Kidney capillary endothelial cell (primary cell): ENCODE data around the gene SLC1A7.

ENCODE experiments used
- DNase-seq: peaks from one replicate; pipeline ENCODE4 v3.0.0-alpha.2; 2018; ENCODE audit warnings: low spot score

The SLC1A7 gene

DNA sequence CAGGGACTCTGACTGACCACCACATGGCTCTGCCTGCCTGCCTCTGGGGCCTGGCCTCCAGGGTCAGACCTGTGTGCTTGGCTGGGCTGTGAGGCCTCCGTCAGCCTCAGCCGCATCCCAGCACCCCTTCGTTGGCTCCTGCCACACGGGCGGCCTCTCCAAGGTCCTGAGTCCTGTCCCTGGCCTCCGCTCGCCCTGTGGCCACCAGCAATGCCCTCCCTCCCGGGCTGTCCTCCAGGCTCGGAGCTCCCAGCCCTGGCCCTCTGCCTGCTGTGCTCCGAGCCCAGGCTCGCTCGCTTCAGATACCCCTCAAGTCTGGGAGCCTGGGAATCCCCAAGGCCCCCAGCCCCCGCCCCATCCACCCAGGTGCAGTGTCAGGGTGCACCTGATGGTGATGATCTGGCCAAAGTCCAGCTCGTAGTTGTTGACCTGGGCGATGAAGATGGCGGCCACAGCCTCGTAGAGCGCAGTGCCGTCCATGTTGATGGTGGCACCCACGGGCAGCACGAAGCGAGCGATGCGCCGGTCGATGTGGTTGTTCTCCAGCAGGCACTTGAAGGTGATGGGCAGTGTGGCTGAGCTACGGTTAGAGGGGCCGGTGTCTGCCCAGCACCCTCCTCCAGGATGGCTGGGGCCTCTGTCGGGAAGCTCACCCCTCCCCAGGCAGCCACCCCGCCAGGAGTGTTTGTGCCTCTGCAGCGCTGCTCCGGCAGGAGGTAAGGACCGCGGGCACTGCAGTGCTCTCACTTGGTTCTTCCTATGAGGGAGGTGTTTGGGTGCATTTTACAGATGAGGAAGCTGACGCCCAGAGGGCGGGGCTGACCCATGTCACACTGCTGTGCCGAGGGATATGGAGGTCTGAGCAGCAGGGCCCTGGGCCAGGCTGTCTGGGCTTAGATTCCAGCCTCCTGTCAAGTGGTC lies 52.0 kb downstream of the SLC1A7 start:
- DNase-seq: no peak

DNA sequence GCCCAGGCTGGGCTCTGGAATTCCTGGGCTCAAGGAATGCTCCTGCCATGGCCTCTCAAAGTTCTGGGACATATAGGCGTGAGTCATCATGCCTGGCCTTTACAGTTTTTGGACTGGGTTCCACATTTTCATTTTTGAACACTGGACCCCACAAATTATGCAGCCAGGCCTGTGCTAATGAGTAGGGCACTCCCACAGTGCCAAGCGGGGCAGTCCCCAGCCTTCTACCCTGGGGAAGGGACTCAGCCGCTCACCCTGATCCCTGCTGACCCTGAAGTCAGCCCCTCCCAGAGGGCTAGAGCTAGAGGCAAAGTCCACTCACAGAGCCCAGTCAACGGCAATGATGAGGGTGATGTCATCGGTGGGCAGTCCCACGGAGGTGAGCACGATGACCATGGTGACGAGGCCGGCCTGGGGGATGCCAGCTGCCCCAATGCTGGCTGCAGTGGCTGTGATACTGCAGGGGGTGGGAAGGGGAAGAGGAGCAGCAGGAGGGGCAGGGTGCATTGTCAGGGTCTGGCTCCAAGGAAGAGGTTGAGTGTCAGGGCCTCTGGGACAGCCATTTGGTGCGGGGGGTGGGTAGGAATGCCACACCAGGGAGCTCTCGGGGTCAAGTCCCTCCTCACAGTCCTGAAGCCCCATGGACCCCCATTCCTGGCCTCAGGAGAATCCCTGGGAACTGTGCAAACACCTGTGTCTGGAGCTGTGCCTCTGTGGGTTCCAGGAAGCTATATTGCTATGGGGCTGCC lies 52.8 kb downstream of the SLC1A7 start:
- DNase-seq: no peak

DNA sequence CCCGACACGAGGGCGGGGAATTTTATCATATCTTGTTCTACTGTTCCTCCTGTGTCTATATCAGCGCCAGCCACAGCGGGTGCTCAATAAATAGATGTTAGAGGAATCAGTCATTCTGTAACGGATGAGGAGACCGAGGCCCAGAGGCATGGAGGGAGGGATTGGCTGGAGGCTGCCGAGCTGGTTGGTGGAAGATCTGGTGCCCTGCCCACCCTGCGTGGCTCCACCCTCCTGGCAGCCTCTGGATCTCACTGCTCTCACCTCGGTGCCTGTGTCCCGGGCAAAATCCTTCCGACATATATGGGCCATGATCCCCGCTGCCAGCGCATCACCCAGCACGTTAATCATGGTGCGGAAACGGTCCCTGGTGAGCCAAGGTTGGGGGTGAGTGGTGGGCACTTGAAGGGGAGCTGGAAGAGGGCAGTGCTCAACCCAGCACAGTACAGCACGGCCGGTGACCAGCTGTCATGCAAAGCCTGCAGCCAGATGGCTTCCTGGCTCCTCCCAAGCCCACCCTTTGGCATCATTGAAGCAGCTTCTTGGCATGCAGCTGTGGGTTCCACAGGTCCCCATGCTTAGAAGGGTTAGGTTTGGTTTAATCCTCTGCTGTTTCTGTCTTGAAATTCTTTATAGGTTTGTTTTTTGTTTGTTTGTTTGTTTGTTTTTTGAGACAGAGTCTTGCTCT lies 53.7 kb downstream of the SLC1A7 start:
- DNase-seq: no peak

DNA sequence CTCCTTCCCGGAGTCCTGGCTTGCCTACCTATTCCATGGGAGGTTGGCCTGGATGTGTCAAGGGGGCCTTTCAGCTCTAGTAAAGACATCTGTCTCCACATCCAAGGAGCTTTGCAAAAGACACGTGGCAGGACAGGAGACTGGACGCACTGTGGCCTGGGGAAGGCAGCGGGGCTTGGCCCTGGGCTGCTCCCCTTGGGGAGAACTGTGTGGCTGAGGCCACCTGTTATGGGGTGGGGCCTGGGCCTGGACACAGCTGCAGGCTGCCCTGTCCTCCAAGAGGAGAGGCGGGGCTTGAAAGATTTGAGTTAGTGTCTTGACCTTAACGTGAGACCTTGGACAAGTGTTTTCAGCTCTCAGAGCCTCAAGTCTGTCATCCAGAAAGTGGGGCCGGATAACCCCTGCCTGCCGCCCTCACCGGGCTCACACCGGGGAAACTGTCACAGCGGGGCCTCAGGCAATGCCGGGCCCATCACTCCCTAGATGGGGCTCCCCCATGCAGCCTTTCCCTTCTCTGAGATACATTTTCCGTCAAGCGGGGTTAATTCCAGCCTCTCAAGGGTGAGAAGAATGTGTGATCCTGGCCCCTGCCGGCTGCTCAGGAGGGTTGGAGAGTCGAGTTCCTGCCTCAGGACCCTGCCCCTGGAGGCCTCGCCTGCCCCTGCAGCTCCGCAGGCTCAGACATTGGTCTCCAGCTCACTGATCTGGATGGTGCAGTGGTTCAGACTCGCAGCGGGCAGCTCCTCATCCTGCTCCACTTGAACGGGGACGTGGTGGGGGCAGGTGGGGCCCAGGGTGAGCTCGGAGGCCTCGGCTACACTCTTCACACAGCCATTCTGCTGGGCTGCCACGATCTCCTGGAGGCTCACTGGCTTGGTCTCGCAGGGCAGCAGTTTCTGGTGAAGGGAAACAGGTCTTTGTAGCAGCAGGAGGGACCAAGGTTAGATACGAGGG lies 54.8 kb downstream of the SLC1A7 start:
- no peak for DNase-seq

DNA sequence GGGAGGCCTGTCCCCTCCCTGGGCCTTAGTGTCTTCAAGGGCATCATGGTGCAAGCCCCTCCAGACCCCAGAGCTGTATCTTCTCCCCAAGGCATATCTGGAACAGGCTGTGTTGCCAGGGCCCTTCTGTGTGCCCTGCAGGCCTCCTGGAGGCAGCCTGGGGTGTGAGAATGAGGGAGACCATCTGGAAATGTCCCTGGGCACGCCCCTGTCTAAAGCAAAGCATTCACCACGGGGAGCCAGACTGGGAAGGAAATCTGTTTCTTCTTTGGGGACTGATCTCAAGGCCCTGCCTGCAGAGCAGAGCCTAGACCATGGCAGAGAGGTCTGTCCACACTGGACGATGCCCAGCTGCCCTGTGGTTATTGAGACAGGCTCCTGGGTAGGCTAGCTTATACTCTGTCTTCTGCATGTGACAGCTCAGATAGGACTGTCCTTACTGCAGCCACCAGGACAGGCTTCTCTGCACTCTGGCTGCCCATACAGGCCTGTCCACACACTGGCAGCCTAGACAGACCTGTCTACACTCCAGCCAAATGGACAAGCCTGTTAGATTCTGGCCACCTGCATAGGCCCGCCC lies 55.9 kb downstream of the SLC1A7 start:
- DNase-seq: no peak

DNA sequence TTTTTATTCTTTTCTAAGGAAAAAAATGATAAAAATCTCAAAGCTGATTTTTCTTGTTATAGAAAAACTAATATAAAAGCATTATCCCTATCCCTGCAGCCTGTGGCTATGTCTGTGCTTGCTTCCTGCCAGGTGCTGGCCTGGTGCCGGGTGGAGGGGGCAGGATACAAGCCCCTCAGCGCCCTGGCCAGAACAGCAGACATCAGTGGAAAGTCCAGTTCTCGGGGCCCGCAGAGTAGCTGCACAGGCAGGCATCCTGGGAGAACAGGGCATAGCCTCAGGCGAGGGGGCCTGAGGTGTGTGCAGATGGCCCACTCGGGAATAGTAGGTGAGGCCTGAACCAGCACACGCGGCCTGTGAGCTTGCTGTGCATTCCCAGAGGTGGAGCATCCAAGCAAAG lies 57.0 kb downstream of the SLC1A7 start:
- DNase-seq: no peak

DNA sequence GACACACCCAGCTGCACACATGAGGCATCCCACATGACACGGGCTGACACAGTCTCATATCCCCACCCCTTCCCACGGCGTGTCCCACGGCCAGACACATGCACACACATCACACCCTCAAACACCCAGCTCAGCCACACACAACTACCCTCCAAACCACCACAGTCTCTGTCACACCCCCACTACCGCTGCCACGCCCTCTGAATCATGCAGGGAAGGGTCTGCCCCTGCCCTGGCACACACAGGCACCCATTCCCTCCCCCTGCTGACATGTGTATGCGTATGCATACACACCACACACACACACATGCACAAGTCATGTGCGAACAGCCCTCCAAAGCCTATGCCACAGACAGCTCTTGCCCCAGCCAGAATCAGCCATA lies 57.9 kb downstream of the SLC1A7 start:
- DNase-seq: no peak

DNA sequence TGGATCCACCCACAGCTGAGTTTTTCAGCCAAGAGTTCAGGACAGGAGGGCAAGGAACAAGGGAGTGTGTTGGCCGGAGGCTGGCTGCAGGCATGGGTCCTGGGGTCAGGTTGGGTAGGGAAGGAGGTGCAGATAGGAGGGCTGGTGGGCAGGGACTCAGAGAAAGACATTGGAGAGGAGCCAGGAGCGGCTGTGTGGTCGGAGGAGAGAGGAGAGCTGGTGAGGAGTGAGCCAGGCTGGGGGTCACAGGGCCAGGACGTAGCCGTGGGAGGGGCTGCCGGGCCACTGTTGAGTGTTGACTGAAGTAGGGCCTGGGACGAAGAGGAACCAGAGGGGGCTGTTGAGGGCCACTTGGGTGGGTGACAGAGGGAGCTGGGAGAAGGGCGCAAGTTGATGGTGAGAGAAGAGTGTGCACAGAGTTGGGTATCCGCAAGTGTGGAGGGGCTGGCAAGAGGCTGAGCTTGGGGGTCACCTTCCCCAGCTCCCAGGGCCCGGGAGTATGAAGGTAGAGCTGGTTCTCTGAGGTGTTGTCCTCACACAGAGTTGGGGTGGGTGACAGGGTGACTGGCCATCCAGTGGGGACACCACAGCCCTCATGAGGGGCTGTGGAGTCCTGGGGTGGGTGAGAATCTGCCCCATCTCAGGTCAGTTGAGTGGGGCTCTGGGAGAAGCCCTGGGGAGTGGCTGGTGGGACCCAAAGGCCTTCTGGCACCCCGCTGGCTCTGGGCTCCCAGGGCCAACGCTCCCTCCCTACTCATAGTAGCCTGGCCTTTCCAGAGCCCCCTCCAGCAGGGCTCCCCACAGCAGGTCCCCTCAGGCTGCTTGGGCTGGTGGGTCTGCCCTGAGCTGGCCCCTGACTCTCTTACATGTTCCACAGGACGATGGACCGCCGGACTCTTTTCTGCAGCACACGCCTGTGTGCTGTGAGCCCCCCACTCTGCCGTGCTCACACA lies 58.5 kb downstream of the SLC1A7 start:
- no peak for DNase-seq

DNA sequence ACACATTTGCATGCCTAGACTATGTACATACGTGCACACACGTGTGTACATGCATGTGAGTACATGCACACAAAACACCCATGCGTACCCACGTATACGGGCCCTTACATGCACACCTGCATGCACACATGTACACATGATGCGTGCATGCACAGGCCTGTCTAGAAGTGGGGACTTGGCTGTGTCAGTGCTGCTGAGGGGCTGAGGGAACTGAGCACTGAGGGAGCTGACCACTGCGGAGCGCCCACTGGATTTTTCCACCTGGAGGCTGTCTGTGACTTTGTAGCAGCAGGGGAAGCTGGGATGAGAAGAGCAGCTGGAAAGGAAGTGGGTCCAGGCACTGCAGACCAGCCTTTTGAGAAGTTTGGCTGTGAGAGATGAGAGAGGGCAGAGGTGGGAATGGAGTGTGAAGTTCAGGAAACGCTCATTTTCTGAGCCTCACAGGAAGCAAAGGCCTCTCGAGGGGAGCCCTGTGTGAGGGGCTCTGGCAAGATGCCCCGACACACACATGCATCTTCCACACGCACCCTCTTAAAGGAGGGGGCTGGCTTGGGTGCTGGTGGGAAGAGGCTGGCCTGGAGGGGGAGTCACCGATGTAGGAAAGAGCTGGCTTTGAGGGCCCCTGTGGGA lies 59.5 kb downstream of the SLC1A7 start:
- DNase-seq: no peak

DNA sequence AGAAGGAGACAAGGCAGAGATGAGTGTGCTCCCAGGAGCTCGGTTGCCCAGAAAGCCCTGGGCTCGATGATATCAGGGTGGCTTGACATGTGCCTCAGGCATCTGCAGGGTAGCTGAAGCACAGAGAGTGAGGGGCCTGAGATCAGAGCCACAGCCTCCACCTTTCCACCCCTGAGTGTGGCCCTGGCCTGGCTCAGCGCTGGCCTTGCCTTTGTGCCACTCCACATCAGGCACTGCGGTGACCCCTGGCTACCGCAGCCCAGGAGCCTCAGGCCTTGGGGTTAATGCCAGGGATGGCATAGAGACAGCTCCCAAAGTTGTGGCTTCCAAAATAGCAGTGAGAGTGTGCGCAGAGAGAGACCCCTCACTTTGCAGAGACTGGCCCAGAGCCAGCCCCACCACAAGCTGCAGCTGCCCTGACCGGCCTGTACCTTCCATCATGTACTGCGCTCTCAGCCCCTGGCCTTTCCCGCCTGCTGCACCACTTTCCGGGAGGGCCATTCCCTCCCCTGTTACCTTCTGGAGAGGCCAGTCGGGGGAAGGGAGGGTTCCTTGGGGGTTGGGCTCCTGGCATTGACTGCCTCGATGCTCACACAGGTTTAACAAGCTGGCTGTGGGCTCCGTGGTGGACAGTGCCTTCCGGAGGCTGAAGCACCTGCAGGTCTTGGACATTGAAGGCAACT lies 60.9 kb downstream of the SLC1A7 start:
- DNase-seq: no peak

DNA sequence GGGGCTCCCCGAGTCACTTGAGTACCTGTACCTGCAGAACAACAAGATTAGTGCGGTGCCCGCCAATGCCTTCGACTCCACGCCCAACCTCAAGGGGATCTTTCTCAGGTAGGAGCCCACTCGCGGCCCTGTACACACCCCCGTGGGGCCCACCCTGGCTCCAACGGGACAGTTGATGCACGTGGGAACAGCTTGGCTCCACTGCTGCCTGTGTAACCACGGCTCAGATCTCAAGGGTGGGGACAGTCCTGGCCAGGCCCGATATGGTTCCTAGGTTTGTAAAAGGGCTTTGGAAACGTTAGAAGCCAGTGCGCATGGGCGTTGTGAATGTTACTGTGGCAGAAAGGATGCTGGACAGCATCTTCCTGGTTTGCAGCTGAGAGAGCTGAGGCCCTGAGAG lies 61.7 kb downstream of the SLC1A7 start:
- no peak for DNase-seq

DNA sequence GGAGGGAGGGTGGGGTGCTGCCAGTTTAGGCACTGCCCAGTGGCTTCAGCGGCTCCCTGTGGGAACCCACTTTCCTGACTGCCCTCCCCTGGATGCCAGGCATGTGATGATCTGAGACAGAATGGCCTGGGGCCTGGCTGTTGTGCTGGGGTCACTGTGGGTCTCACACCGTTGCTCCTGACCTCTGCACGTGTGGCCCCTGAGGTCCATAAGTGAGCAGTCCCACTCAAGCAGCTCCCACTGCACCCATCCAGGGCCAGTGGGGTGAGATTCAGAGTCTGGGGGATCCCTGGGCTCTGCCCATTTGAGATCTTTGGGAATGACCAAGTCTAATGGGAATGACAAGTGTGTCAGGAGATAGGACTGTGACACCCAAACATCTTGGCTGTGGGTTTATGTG lies 62.4 kb downstream of the SLC1A7 start:
- no peak for DNase-seq

DNA sequence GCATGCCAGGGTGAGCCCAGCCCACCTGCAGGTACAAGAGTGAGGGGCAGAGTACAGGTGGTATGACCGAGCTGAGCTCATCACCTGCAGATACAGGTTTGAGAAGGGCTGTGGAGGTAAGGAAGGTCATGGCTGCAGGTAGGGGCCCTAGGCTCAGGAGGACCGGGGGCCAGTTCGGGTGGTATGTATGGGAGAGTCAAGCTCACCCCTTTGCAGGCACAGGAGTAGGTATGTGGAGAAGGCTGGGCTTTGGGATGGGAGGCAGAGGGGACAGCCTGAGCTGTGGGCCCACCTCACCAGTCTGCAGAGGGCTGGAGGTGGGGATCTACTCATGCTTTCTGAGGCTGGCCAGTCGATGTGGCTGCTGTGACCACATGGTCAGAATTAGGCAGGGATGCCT lies 63.2 kb downstream of the SLC1A7 start:
- DNase-seq: no peak

DNA sequence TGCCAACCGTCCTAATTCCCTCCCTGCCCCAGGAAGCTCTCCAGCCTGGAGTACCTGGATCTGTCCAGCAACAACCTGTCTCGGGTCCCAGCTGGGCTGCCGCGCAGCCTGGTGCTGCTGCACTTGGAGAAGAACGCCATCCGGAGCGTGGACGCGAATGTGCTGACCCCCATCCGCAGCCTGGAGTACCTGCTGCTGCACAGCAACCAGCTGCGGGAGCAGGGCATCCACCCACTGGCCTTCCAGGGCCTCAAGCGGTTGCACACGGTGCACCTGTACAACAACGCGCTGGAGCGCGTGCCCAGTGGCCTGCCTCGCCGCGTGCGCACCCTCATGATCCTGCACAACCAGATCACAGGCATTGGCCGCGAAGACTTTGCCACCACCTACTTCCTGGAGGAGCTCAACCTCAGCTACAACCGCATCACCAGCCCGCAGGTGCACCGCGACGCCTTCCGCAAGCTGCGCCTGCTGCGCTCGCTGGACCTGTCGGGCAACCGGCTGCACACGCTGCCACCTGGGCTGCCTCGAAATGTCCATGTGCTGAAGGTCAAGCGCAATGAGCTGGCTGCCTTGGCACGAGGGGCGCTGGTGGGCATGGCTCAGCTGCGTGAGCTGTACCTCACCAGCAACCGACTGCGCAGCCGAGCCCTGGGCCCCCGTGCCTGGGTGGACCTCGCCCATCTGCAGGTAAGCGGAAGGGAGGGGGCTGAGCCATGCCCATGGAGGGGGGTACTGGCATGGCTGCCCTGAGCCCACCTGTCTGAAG lies 63.9 kb downstream of the SLC1A7 start:
- DNase-seq: no peak

DNA sequence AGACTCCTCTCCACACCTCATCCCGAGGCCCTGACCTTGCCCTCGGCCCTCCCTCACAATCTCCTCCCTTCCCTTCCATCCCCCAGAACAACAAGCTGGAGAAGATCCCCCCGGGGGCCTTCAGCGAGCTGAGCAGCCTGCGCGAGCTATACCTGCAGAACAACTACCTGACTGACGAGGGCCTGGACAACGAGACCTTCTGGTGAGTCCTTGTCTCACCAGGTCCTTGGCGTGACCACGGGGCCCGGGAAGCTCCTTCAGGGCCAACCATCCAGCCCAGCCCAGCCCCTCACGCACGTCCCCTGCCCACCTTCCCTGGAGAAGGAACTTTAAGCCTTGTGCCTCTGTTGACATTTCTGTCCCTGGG lies 64.9 kb downstream of the SLC1A7 start:
- no peak for DNase-seq

DNA sequence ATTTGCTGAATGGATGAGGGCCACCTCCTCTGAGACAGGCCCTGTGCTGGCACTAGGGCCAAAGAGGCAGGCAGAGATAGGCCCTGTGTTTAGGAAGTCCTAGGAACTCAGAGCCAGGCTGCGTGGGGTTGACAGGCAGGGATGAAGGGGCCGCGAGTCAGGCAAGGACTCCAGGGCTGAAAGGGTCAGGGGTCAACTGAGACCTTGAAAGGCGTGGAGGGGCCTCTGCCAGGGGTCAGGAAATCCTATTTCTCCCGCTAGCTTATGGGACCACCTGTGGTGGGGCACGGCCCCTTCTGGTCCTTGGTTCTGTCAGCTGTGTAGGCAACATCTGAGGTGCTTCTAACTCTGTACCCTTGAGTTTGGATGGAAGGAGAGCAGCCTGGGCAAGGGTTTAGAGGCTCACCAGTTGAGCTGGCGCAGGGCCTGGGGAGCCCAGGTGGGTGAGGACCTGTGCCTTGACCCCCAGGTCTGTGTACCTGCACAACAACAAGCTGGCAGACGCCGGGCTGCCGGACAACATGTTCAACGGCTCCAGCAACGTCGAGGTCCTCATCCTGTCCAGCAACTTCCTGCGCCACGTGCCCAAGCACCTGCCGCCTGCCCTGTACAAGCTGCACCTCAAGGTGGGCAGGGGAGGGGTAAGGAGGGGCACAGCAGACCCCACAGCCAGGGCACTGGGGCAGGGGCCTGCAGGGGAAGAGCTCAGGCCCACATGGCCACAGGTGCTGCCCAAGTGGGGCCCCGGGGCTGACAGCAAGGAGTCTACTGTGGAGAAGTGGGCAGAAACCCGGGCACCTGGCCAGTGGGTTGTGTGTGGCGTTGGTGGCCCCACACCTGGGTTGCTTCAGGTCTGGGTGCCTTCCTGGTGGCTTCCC lies 65.5 kb downstream of the SLC1A7 start:
- DNase-seq: no peak

DNA sequence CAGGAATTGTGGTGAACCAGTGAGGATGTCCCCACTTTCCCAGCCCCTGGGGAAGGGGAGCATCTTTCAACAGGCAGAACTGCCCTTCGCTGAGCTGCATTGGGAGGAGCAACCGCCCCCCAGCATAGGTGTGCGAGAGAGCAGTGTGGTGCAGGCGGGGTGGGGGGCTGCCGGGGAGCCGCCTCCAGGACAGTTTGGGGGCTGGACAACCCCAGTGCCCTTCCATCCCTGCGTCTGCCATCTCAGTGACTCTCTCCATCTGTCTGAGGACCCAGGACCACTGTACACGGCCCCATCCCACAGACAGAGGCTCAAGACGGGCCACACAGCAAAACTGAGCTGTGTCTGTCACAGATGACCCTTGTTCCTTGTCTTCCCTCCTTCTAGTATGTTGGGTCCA lies 66.3 kb downstream of the SLC1A7 start:
- no peak for DNase-seq
